NT2/D1 (cell line): ENCODE data around the gene SYTL2.
"Not testable (repeated sequence)": the region's sequence is repeated elsewhere in the genome, so short reads cannot be mapped to it uniquely, and the experiment has no call there.

Experiments used
- DNase-seq: peaks from one replicate; pipeline ENCODE4 v3.0.0-alpha.2; 2011; ENCODE audit warnings: low read depth, low spot score
- H3K27me3 ChIP-seq: 2 replicates; pipeline ENCODE4 v1.6.0; 2011; ENCODE audit warnings: mild to moderate bottlenecking; ENCODE audit not compliant: insufficient read length, insufficient read depth
- H3K36me3 ChIP-seq: 2 replicates; pipeline ENCODE4 v1.6.1; 2011; ENCODE audit warnings: mild to moderate bottlenecking, low read length, mixed read lengths; ENCODE audit not compliant: insufficient read depth, insufficient read length
- H3K4me1 ChIP-seq: 2 replicates; pipeline ENCODE4 v1.5.1; 2011; ENCODE audit not compliant: insufficient read depth, insufficient read length
- H3K4me3 ChIP-seq: 2 replicates; pipeline ENCODE4 v1.5.1; 2011; ENCODE audit warnings: low read depth; ENCODE audit not compliant: insufficient read length
- H3K9ac ChIP-seq: 2 replicates; pipeline ENCODE4 v1.6.0; 2011; ENCODE audit warnings: low read depth; ENCODE audit not compliant: insufficient read length
- H3K9me3 ChIP-seq: 2 replicates; pipeline ENCODE4 v1.5.1; 2011; ENCODE audit warnings: mild to moderate bottlenecking, low read length; ENCODE audit not compliant: insufficient read depth
- SUZ12 ChIP-seq: IDR thresholded peaks from 2 replicates; pipeline ENCODE4 v1.6.1; 2011; ENCODE audit not compliant: insufficient read length, insufficient read depth; ENCODE audit errors: extremely low read depth
- YY1 ChIP-seq: IDR thresholded peaks from 2 replicates; pipeline ENCODE4 v1.6.1; 2011; ENCODE audit not compliant: insufficient read length, insufficient read depth
- ZNF274 ChIP-seq: IDR thresholded peaks from 2 replicates; pipeline ENCODE4 v1.6.1; 2011; ENCODE audit warnings: mild to moderate bottlenecking, low read depth, low read length

Gene SYTL2

DNA sequence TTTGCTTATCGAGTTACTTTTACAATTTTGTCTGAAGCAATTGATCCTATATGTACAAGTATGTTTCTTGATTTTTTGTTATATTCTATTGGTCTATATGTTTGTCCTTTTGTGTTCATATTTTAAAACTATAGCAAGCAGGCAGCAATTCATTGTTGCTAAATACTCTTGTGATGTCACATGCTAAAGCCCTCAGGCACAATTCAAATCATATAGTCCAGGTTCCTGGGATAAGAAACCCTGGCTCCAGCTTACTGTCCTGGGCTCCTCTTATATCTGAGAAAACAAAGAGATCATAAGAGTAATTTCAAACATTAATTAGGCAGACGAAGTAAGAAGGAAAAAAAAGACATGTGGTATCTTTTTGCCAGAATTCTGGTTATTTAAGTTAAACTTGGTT, 37.6 kb upstream of the SYTL2 start:
- DNase-seq: no peak
- Histone ChIP-seq H3K27me3 (no peaks in the 10 kb centered on the region), H3K4me3 (no peak overlapping the region), H3K9ac (no peak overlapping the region), H3K9me3 (peaks cover 25% of the 10 kb centered on the region), H3K4me1 (no peaks in the 10 kb centered on the region), H3K36me3 (no peaks in the 10 kb centered on the region)
- TF ChIP-seq YY1: no peak
- TF ChIP-seq ZNF274: no peak
- TF ChIP-seq SUZ12: no peak

- TF ChIP-seq SUZ12 (no peak), YY1 (no peak), ZNF274 (no peak)
- DNase-seq: no peak
- Histone ChIP-seq H3K9ac (no peak overlapping the region), H3K36me3 (no peaks in the 10 kb centered on the region), H3K4me3 (no peak overlapping the region), H3K4me1 (no peaks in the 10 kb centered on the region), H3K9me3 (peaks cover 25% of the 10 kb centered on the region), H3K27me3 (no peaks in the 10 kb centered on the region)
These were observed 37.1 kb upstream of the SYTL2 start for GRCh38 chr11:85848006-85848405.

DNA sequence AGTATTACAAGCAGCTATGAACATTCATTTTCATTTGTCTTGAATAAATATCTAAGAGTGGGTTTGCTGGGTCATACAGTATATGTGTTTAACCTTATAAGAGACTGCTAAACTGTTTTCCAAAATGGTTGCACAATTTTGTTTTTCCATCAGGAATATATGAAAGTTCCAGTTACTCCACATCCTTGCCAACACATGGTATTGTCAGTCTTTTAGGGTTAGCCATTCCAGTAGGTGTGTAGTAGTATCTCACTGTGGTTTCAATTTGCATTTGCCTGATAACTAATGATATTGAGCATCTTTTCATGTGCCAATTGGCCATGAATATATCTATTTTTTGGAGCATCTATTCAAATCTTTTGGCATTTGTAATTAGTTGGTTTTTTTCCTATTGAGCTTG, 36.5 kb upstream of the SYTL2 start:
- H3K36me3 ChIP-seq: no peaks in the 10 kb centered on the region
- H3K27me3 ChIP-seq: no peaks in the 10 kb centered on the region
- no peak for TF ChIP-seq SUZ12
- TF ChIP-seq ZNF274: no peak
- TF ChIP-seq YY1: no peak
- no peak overlapping the region for H3K9ac ChIP-seq
- no peak for DNase-seq
- peaks cover 21% of the 10 kb centered on the region for H3K9me3 ChIP-seq
- no peak overlapping the region for H3K4me3 ChIP-seq
- H3K4me1 ChIP-seq: no peaks in the 10 kb centered on the region

DNA sequence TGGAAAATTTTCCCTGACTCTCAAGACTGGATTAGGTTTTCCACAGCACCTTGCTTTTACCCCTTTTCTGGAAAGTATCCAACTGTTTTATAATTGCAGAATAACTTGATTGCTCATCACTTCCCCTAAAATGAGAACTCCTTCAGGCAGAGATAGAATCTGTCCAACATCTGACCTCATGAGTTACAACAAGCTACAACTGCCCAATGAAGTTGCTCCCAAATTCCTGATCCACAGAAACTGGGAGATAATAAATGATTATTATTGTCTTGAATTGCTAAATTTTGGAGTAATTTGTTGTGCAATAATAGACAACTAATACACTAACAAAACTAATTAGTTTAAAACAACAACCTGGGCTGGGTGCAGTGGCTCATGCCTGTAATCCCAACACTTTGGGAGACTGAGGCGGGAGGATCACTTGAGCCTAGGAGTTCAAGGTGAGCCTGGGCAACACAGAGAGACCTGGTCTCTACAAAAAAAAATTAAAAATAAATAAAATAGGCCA, 34.2 kb upstream of the SYTL2 start:
- TF ChIP-seq SUZ12 (no peak), ZNF274 (no peak), YY1 (no peak)

GRCh38 chr11:85844439-85845123, 33.6 kb upstream of the SYTL2 start:
- no peak overlapping the region for H3K9ac ChIP-seq
- H3K4me1 ChIP-seq: no peaks in the 10 kb centered on the region
- H3K4me3 ChIP-seq: no peak overlapping the region
- no peak for DNase-seq
- no peaks in the 10 kb centered on the region for H3K27me3 ChIP-seq
- peaks cover 7% of the 10 kb centered on the region; the same call in 1 of the 2 replicates for H3K9me3 ChIP-seq
- H3K36me3 ChIP-seq: no peaks in the 10 kb centered on the region
- TF ChIP-seq ZNF274 (no peak), YY1 (no peak), SUZ12 (no peak)

More for the DNA sequence above, 34.2 kb upstream of the SYTL2 start:
- no peaks in the 10 kb centered on the region for H3K4me1 ChIP-seq
- H3K4me3 ChIP-seq: no peak overlapping the region
- H3K27me3 ChIP-seq: no peaks in the 10 kb centered on the region
- H3K36me3 ChIP-seq: no peaks in the 10 kb centered on the region
- no peak for DNase-seq
- no peak overlapping the region for H3K9ac ChIP-seq
- peaks cover 7% of the 10 kb centered on the region; the same call in 1 of the 2 replicates for H3K9me3 ChIP-seq

DNA sequence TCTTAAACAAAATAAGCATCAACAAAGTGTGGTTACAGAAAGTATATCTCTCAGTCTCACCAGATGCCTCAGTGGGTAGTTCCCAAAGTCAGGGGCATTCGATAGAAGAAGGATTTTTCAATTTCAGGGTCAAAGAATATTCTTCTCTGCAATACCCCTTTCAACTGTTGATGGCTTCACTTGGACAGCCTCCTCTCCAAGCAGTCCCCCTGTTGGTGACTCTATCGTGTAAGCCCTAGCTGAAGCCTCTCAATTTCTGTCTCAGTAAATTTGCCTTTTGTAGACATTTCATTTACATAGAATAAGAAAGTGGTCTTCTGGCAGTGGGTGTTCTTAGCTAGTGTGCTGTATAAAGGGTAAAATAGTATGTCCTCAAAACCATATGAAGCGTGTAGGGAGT, 33.0 kb upstream of the SYTL2 start:
- Histone ChIP-seq H3K36me3 (no peaks in the 10 kb centered on the region), H3K9me3 (peaks cover 7% of the 10 kb centered on the region; the same call in 1 of the 2 replicates), H3K4me1 (no peaks in the 10 kb centered on the region), H3K27me3 (no peaks in the 10 kb centered on the region), H3K9ac (no peak overlapping the region), H3K4me3 (no peak overlapping the region)
- no peak for DNase-seq
- TF ChIP-seq ZNF274 (no peak), YY1 (no peak), SUZ12 (no peak)

DNA sequence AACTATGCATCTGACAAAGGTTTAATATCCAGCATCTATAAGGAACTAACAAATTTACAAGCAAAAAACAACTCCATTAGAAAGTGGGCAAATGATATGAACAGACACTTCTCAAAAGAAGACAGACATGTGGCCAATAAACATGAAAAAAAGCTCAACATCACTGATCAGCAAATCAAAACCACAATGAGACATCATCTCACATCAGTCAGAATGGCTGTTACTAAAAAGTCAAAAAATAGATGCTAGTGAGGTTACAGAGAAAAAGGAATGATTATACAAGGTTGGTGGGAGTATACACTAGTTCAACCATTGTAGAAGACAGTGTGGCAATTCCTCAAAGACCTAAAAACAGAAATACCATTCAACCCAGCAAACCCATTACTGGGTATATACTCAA, 30.0 kb upstream of the SYTL2 start:
- H3K27me3 ChIP-seq, DNase-seq, H3K36me3 ChIP-seq, H3K9me3 ChIP-seq, H3K4me1 ChIP-seq, H3K4me3 ChIP-seq, H3K9ac ChIP-seq: not testable (repeated sequence)

- DNase-seq: no peak
- Histone ChIP-seq H3K4me1 (no peaks in the 10 kb centered on the region), H3K36me3 (no peaks in the 10 kb centered on the region), H3K9ac (no peak overlapping the region), H3K9me3 (peaks cover 10% of the 10 kb centered on the region; the same call in 1 of the 2 replicates), H3K27me3 (no peaks in the 10 kb centered on the region), H3K4me3 (no peak overlapping the region)
- no peak for TF ChIP-seq SUZ12
- TF ChIP-seq ZNF274: no peak
- no peak for TF ChIP-seq YY1
These were observed 24.8 kb upstream of the SYTL2 start for GRCh38 chr11:85835729-85836128.
